GM10248 (cell line): Measurements from ENCODE around the gene RAD50.

Experiments
- CTCF ChIA-PET: fragments of 300-600 bp; sonication (Branson Sonifier 250); formaldehyde crosslinking; extraction: SDS; loops from one replicate; lab custom pipeline; 2021; ENCODE audit warnings: antibody characterized with exemption; lab: Yijun Ruan, JAX
- POLR2A ChIA-PET: fragments of 350-650 bp; sonication (Branson Sonifier 250); formaldehyde crosslinking; extraction: SDS; loops from one replicate; lab custom pipeline; 2020; ENCODE audit warnings: antibody characterized with exemption; lab: Yijun Ruan, JAX
- DNase-seq: peaks from one replicate; pipeline ENCODE4 v3.0.0; 2012; ENCODE audit errors: extremely low spot score
- TF ChIP-seq, protein P1 (sequence below): IDR thresholded peaks from 2 replicates; pipeline ENCODE4 v1.5.1; 2012; ENCODE audit warnings: mild to moderate bottlenecking, low read depth; ENCODE audit errors: extremely low read depth, missing control alignments, control extremely low read depth

The RAD50 gene

DNA sequence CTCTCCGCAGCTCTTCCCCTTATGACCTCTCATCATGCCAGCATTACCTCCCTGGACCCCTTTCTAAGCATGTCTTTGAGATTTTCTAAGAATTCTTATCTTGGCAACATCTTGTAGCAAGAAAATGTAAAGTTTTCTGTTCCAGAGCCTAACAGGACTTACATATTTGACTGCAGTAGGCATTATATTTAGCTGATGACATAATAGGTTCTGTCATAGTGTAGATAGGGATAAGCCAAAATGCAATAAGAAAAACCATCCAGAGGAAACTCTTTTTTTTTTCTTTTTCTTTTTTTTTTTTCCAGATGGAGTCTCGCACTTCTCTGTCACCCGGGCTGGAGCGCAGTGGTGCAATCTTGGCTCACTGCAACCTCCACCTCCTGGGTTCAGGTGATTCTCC lies 80.5 kb downstream of the RAD50 start:
- TF ChIP-seq, protein P1, sequence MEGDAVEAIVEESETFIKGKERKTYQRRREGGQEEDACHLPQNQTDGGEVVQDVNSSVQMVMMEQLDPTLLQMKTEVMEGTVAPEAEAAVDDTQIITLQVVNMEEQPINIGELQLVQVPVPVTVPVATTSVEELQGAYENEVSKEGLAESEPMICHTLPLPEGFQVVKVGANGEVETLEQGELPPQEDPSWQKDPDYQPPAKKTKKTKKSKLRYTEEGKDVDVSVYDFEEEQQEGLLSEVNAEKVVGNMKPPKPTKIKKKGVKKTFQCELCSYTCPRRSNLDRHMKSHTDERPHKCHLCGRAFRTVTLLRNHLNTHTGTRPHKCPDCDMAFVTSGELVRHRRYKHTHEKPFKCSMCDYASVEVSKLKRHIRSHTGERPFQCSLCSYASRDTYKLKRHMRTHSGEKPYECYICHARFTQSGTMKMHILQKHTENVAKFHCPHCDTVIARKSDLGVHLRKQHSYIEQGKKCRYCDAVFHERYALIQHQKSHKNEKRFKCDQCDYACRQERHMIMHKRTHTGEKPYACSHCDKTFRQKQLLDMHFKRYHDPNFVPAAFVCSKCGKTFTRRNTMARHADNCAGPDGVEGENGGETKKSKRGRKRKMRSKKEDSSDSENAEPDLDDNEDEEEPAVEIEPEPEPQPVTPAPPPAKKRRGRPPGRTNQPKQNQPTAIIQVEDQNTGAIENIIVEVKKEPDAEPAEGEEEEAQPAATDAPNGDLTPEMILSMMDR, result no peak
- POLR2A ChIA-PET, result no interaction called here
- CTCF ChIA-PET, result interaction anchor here (0.7 to 2.4 kb wide), 4 partner anchors 9 to 183 kb away, joined by 3 to 10 read pairs (median 3); partner anchors contain the start of gene IL13

DNA sequence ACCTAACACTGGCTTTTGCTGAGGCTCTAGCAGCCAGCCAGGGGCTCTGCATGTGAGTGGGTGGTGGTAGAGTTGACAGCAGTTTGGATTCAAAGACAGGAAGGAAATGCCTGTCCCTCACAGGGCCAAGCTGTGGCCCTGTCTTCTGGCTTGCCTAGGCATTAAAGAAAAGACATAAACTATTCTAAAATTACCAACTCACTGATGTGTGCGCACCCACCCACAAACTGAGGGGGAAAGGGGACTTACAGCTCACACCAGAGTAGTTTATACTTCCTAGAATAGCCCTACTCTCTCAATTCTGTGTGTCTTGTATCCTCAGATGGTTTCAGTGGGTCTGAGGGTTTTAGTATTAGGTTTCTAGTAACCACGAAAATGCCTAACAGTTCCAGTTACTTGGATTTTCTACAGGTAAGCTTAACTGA lies 82.9 kb downstream of the RAD50 start:
- peak; percentile 37 for DNase-seq
- ChIA-PET CTCF (interaction anchor here (0.7 to 4.8 kb wide), 8 partner anchors 9 to 180 kb away, joined by 3 to 22 read pairs (median 4); partner anchors contain the start of gene IL13), POLR2A (interaction anchor here (0.7 kb wide), 1 partner anchor 121 kb away, joined by 3 read pairs; no protein-coding TSS in a partner anchor)
- TF ChIP-seq, protein P1, result no peak

More for the DNA sequence above, 80.5 kb downstream of the RAD50 start:
- DNase-seq, result no peak

DNA sequence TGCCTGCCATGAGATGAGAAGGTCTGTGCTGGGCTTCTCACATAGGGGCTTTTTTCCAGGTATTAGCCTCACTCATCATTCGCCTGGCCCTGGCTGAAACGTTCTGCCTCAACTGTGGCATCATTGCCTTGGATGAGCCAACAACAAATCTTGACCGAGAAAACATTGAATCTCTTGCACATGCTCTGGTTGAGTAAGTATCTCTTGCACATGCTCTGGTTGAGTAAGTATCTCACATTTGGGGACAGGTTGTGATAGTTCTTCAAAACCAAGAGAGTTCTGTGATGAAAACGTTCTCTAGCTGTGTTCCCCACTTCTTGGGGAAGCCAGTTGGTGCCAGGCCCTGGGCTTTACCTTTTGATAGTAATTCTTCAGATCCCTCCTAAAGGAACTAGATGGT lies 83.8 kb downstream of the RAD50 start:
- TF ChIP-seq, protein P1, result no peak
- no peak for DNase-seq
- ChIA-PET CTCF (interaction anchor here (0.8 to 4.8 kb wide), 9 partner anchors 10 to 254 kb away, joined by 3 to 22 read pairs (median 4); partner anchors contain the start of gene IL13), POLR2A (interaction anchor here (0.8 kb wide), 1 partner anchor 21 kb away, joined by 5 read pairs; no protein-coding TSS in a partner anchor)

DNA sequence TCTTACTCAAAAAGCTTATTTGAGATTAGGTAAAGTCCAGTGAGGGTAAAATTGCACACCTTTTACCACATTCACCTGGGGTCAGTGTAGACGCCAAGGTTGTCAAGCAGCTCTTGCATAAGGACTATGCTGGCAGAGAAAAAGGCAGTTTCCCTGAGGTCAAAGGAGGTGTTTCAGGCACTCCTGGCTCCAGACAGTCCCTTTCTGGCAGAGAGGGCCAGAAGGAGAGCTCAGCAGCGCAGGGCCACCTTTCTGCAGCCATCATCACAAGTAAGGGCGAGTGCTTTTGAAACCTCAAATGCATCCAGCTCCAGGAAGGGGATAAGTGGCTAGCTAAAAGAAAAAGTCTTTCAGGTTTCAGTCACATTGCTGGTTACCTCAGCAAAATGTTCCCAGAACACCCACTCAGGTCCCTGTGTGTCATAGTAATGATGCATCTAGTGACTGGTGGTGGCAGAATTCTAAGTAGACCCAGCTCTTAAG lies 84.5 kb downstream of the RAD50 start:
- CTCF ChIA-PET, result interaction anchor here (0.8 to 4.8 kb wide), 17 partner anchors 8 to 255 kb away, joined by 3 to 22 read pairs (median 3); partner anchors contain the start of genes CCNI2 and IL13
- TF ChIP-seq, protein P1, result no peak
- POLR2A ChIA-PET, result interaction anchor here (0.6 to 0.8 kb wide), 2 partner anchors 21 to 34 kb away, joined by 3 to 5 read pairs; no protein-coding TSS in a partner anchor
- peak; percentile 55 for DNase-seq

DNA sequence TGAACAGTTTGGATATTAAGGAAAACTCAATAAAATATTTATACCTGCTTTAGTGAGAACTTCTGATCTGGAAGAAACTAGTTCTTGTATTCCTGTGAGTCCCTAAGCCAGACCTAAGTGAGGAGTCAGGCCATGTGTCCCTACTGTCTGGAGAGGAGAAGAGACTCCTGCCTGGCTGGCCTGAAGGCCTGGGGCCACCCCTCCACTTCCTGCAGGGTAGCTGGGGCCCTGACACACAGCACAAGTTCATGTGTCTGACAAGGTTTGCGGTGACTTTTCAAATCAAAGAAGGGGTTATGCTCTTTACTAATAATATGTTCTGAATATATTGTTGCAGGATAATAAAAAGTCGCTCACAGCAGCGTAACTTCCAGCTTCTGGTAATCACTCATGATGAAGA lies 85.1 kb downstream of the RAD50 start:
- DNase-seq, result no peak
- ChIA-PET POLR2A (interaction anchor here (0.6 kb wide), 1 partner anchor 34 kb away, joined by 3 read pairs; no protein-coding TSS in a partner anchor), CTCF (interaction anchor here (0.9 to 4.8 kb wide), 15 partner anchors 9 to 178 kb away, joined by 3 to 22 read pairs (median 3); partner anchors contain the start of genes CCNI2 and IL13)
- TF ChIP-seq, protein P1, result no peak

DNA sequence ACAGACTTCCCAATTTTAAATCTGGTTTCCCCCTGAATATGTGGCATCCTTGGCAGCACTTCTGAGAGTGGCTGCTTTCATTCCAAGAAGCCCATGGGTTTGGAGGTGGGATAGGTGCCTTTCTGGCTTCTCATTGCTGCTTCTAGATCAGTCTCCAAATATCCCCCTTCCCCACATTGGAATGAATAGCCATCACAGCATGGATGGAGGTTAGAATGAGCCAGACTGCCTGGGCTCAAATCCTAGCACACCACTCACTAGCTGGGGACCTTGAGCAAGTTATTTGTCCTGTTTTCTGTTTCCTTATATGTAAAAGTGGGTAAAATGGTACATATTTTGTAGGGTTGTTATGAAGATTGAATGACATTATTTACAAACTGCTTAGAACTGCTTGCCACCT lies 87.4 kb downstream of the RAD50 start:
- POLR2A ChIA-PET, result interaction anchor here (0.6 kb wide), 1 partner anchor 64 kb away, joined by 4 read pairs; no protein-coding TSS in a partner anchor
- CTCF ChIA-PET, result interaction anchor here (1.0 to 4.8 kb wide), 2 partner anchors 14 to 182 kb away, joined by 3 to 17 read pairs; partner anchors contain the start of gene IL13
- TF ChIP-seq, protein P1, result no peak
- no peak for DNase-seq
